GM19035 (cell line): Measurements from ENCODE around the gene FLT3.
"Not testable (repeated sequence)": the region's sequence is repeated elsewhere in the genome, so short reads cannot be mapped to it uniquely, and the experiment has no call there.

Source experiments
- ATAC-seq: cut with Tn5 transposase; IDR thresholded peaks from one replicate; pipeline ENCODE4 v1.9.1; 2021; ENCODE audit not compliant: unreplicated experiment

Gene FLT3

GRCh38 chr13:27975564-27976361, 124.6 kb downstream of the FLT3 start:
- no peak for ATAC-seq

- ATAC-seq: no peak
These were observed 126.3 kb downstream of the FLT3 start for GRCh38 chr13:27973961-27974662.

- no peak for ATAC-seq
These were observed 127.1 kb downstream of the FLT3 start for GRCh38 chr13:27973291-27973690.

GRCh38 chr13:27972478-27972820, 127.9 kb downstream of the FLT3 start:
- no peak for ATAC-seq

GRCh38 chr13:27971776-27972477, 128.4 kb downstream of the FLT3 start:
- no peak for ATAC-seq

- no peak for ATAC-seq
These were observed 129.1 kb downstream of the FLT3 start for GRCh38 chr13:27971236-27971645.

- ATAC-seq: no peak
These were observed 129.8 kb downstream of the FLT3 start for GRCh38 chr13:27970382-27971235.

- ATAC-seq: no peak
These were observed 130.5 kb downstream of the FLT3 start for GRCh38 chr13:27969866-27970229.

GRCh38 chr13:27969082-27969865, 131.1 kb downstream of the FLT3 start, which contains the start of gene CDX2:
Gene CDX2 (minus strand): TSS chr13:27969315. CDS start chr13:27969006, 309 bp downstream.
- ATAC-seq: no peak

GRCh38 chr13:27968316-27969081, 131.9 kb downstream of the FLT3 start:
- no peak for ATAC-seq

GRCh38 chr13:27967736-27968315, 132.6 kb downstream of the FLT3 start:
- no peak for ATAC-seq

- ATAC-seq: no peak
These were observed 133.1 kb downstream of the FLT3 start for GRCh38 chr13:27967203-27967735.

- ATAC-seq: no peak
These were observed 133.7 kb downstream of the FLT3 start for GRCh38 chr13:27966641-27967202.

GRCh38 chr13:27965740-27966640, 134.4 kb downstream of the FLT3 start:
- no peak for ATAC-seq

- no peak for ATAC-seq
These were observed 135.0 kb downstream of the FLT3 start for GRCh38 chr13:27965343-27965739.

- ATAC-seq: no peak
These were observed 135.5 kb downstream of the FLT3 start for GRCh38 chr13:27964741-27965323.

GRCh38 chr13:27964206-27964605, 136.2 kb downstream of the FLT3 start:
- not testable (repeated sequence) for ATAC-seq
